ENCODE measurements around the gene GRM8.

The GRM8 gene

DNA sequence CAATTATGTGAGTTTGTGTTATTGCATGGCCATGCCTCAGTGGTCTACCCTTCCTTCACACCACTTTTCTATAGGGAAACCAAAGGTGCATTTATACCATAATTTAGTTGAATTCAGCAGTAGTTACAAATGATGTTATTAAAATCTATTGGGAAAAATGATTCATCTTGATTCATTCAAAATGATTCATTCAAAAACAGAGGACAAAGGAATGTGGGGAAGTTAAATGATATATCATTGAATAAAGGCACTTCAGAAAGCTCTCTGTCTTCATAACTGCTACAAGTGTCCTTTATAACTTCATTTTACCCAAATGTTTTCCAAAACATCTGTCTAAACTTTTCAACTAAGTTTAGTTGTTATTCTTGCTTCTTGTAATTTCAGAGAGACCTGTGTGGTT lies 722.9 kb downstream of the GRM8 start:
- Histone ChIP-seq H3K4me1 (ENCODE audit: control insufficient read depth, insufficient read depth, low read length) (no peaks in the 10 kb centered on the region), H3K27ac (ENCODE audit: low read length) (no peak overlapping the region), H3K27me3 (ENCODE audit: control insufficient read depth, insufficient read depth, low read length) (no peaks in the 10 kb centered on the region), H3K9me3 (ENCODE audit: control insufficient read depth, insufficient read depth, low read length) (no peaks in the 10 kb centered on the region), H3K36me3 (ENCODE audit: control insufficient read depth, insufficient read depth, low read length) (no peaks in the 10 kb centered on the region), H3K4me3 (ENCODE audit: low read length) (no peak overlapping the region)
- no peak for DNase-seq (ENCODE audit: low read depth, low spot score)

DNA sequence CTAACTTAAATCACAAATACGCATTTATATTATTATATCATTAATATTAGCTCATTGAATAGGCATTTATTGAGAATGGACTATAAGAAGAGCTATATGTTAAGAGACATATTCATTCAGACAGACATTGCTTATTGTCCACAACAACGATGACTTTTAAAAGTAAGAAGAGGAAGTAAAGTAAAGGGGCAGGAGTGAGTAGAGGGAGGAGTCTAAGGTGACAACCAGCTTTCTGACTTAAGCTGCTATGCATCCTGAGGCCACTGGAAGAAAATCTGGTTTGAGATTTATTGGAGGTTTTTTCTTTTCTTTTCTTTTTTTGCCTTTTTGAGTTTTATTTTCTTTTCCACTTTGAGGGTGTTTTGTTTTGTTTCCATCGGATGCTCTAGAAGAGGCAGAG lies 723.5 kb downstream of the GRM8 start:
- Histone ChIP-seq H3K9me3 (ENCODE audit: control insufficient read depth, insufficient read depth, low read length) (no peaks in the 10 kb centered on the region), H3K4me1 (ENCODE audit: control insufficient read depth, insufficient read depth, low read length) (no peaks in the 10 kb centered on the region), H3K27ac (ENCODE audit: low read length) (no peak overlapping the region), H3K4me3 (ENCODE audit: low read length) (no peak overlapping the region), H3K36me3 (ENCODE audit: control insufficient read depth, insufficient read depth, low read length) (no peaks in the 10 kb centered on the region), H3K27me3 (ENCODE audit: control insufficient read depth, insufficient read depth, low read length) (no peaks in the 10 kb centered on the region)
- WGBS (ENCODE audit: insufficient coverage, insufficient read length) = no CpG with 5 or more reads among the region's 3 CpGs
- no peak for DNase-seq (ENCODE audit: low read depth, low spot score)

DNA sequence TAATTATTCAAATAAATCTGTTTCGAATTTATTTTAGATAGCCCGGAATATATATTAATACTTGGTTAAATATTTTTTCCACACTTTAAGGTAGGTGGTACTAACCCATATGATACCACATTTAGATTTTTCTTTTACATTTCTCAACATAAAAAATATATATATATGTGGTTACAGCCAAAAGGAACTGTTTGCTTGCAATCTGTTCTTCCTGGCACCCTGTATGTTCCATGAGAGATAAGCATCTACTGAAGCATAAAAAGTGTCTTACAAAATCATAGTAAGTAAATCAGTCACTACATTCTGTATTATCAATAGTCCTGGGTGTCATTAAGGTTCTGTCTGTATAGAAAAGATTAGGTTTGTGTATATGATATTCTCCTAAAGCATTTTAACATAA lies 726.8 kb downstream of the GRM8 start:
- Histone ChIP-seq H3K36me3 (ENCODE audit: control insufficient read depth, insufficient read depth, low read length) (no peaks in the 10 kb centered on the region), H3K9me3 (ENCODE audit: control insufficient read depth, insufficient read depth, low read length) (no peaks in the 10 kb centered on the region), H3K4me1 (ENCODE audit: control insufficient read depth, insufficient read depth, low read length) (no peaks in the 10 kb centered on the region), H3K27me3 (ENCODE audit: control insufficient read depth, insufficient read depth, low read length) (no peaks in the 10 kb centered on the region), H3K27ac (ENCODE audit: low read length) (no peak overlapping the region), H3K4me3 (ENCODE audit: low read length) (no peak overlapping the region)
- WGBS (ENCODE audit: insufficient coverage, insufficient read length) = no CpG with 5 or more reads among the region's 2 CpGs
- DNase-seq (ENCODE audit: low read depth, low spot score) = no peak

DNA sequence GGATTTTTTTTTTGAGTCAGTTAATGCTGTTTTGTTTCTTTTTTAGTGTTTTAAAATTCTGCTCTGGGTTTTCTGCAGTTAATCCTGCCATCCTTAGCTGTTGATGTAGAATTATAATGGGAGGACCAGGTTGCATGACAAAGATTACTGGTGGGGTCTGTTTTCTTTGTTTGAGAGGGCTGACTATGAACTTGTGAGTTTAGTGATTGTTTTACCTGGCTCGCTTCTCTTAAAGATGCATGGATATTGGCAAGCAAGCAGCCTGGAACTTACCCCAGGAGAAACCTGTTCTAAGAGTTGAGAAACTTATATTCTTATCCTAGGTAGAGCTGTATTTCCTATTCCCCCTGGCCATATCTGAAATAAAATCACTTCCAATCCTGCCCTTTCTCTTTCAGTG lies 727.8 kb downstream of the GRM8 start:
- Histone ChIP-seq H3K9me3 (ENCODE audit: control insufficient read depth, insufficient read depth, low read length) (no peaks in the 10 kb centered on the region), H3K27me3 (ENCODE audit: control insufficient read depth, insufficient read depth, low read length) (no peaks in the 10 kb centered on the region), H3K36me3 (ENCODE audit: control insufficient read depth, insufficient read depth, low read length) (no peaks in the 10 kb centered on the region), H3K4me1 (ENCODE audit: control insufficient read depth, insufficient read depth, low read length) (no peaks in the 10 kb centered on the region), H3K27ac (ENCODE audit: low read length) (no peak overlapping the region), H3K4me3 (ENCODE audit: low read length) (no peak overlapping the region)
- no peak for DNase-seq (ENCODE audit: low read depth, low spot score)
- WGBS (ENCODE audit: insufficient coverage, insufficient read length) = no CpG with 5 or more reads among the region's 1 CpG

DNA sequence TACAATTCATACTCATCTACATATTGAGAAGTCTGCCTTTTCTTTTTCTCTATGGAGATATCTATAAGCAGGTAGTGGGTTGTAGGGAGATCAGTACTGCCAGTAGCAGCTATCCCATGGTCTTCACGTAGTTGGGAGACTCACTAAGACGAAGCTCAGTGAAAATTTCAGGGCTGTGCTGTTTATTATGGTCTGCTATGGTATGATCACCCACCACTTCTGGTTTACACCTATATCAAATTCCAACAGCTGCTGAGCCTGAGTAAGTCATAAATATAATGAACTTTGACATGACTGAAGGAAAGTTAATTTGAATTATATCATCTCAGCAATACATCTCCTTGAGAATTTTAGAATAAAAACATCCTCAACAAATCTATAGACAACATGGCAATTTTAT lies 741.7 kb downstream of the GRM8 start:
- no peak for DNase-seq (ENCODE audit: low read depth, low spot score)
- H3K4me1 ChIP-seq (ENCODE audit: control insufficient read depth, insufficient read depth, low read length) = no peaks in the 10 kb centered on the region
- no CpG with 5 or more reads among the region's 2 CpGs for WGBS (ENCODE audit: insufficient coverage, insufficient read length)

DNA sequence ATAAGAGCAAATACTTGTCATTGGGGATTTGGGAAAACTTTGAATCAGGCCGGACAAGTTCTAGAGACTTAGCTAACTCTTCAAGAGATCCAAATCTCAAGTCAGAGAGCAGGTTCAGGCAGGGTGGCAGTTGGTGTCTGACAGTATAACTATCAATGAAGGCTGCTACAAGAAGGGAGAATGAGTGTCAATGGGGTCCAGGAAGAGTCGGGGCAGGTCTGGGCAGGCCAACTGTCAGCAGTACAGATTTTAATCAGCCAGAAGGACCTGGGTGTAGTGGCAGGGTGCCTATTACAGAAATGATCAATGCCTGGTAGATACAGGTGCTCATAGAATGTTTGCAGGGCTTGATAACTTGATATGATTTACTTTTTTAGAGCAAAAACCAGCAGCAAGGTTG lies 751.1 kb downstream of the GRM8 start:
- Histone ChIP-seq H3K36me3 (ENCODE audit: control insufficient read depth, insufficient read depth, low read length) (no peaks in the 10 kb centered on the region), H3K9me3 (ENCODE audit: control insufficient read depth, insufficient read depth, low read length) (no peaks in the 10 kb centered on the region), H3K27me3 (ENCODE audit: control insufficient read depth, insufficient read depth, low read length) (no peaks in the 10 kb centered on the region), H3K4me3 (ENCODE audit: low read length) (no peak overlapping the region), H3K4me1 (ENCODE audit: control insufficient read depth, insufficient read depth, low read length) (no peaks in the 10 kb centered on the region), H3K27ac (ENCODE audit: low read length) (no peak overlapping the region)
- no CpG with 5 or more reads among the region's 2 CpGs for WGBS (ENCODE audit: insufficient coverage, insufficient read length)
- no peak for DNase-seq (ENCODE audit: low read depth, low spot score)

More for the DNA sequence above, 741.7 kb downstream of the GRM8 start:
- H3K27me3 ChIP-seq (ENCODE audit: control insufficient read depth, insufficient read depth, low read length) = no peaks in the 10 kb centered on the region
- H3K4me3 ChIP-seq (ENCODE audit: low read length) = no peak overlapping the region
- H3K27ac ChIP-seq (ENCODE audit: low read length) = no peak overlapping the region
- no peaks in the 10 kb centered on the region for H3K9me3 ChIP-seq (ENCODE audit: control insufficient read depth, insufficient read depth, low read length)
- no peaks in the 10 kb centered on the region for H3K36me3 ChIP-seq (ENCODE audit: control insufficient read depth, insufficient read depth, low read length)

DNA sequence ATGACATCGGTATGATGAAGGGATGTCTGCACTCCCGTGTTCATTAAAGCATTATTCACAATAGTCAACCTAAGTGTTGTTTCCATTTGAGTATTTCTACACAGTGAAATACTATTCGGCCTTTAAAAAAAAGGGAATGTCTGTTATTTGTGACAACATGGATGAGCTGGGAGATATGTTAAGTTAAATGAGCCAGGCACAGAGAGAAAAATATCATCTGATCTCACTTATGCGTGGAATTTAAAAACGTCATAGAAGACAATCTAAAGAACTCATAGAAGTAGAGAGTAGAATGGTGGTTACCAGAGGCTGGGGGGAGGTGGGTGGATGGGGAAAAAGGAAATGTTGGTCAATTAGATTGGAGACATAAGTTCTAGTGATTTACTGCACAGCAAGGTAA lies 753.3 kb downstream of the GRM8 start:
- no peaks in the 10 kb centered on the region for H3K4me1 ChIP-seq (ENCODE audit: control insufficient read depth, insufficient read depth, low read length)
- no peak for DNase-seq (ENCODE audit: low read depth, low spot score)
- H3K36me3 ChIP-seq (ENCODE audit: control insufficient read depth, insufficient read depth, low read length) = no peaks in the 10 kb centered on the region
- no CpG with 5 or more reads among the region's 5 CpGs for WGBS (ENCODE audit: insufficient coverage, insufficient read length)
- no peak overlapping the region for H3K4me3 ChIP-seq (ENCODE audit: low read length)
- H3K27me3 ChIP-seq (ENCODE audit: control insufficient read depth, insufficient read depth, low read length) = no peaks in the 10 kb centered on the region
- no peaks in the 10 kb centered on the region for H3K9me3 ChIP-seq (ENCODE audit: control insufficient read depth, insufficient read depth, low read length)
- H3K27ac ChIP-seq (ENCODE audit: low read length) = no peak overlapping the region

DNA sequence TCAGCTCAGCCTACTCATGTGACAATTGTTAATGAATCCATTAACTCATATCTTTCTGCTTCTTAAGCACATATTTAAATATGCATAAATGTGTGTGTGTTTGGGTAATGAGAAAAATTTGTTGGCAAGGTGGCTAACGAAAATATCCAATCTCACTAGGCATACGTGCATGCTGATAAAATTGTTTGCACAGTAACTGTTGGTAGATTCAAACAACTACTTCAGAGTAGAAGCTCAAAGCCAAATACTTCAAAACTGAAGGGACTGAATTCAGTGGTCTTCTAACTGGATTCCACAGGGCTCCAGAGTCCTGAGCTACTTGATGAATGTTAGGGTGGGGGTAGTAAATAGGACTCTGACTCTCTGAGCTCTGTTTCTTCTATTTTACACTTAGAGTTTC lies 757.0 kb downstream of the GRM8 start:
- DNase-seq (ENCODE audit: low read depth, low spot score) = no peak
- no CpG with 5 or more reads among the region's 2 CpGs for WGBS (ENCODE audit: insufficient coverage, insufficient read length)
- Histone ChIP-seq H3K4me3 (ENCODE audit: low read length) (no peak overlapping the region), H3K4me1 (ENCODE audit: control insufficient read depth, insufficient read depth, low read length) (no peaks in the 10 kb centered on the region), H3K27me3 (ENCODE audit: control insufficient read depth, insufficient read depth, low read length) (no peaks in the 10 kb centered on the region), H3K27ac (ENCODE audit: low read length) (no peak overlapping the region), H3K36me3 (ENCODE audit: control insufficient read depth, insufficient read depth, low read length) (no peaks in the 10 kb centered on the region), H3K9me3 (ENCODE audit: control insufficient read depth, insufficient read depth, low read length) (no peaks in the 10 kb centered on the region)

DNA sequence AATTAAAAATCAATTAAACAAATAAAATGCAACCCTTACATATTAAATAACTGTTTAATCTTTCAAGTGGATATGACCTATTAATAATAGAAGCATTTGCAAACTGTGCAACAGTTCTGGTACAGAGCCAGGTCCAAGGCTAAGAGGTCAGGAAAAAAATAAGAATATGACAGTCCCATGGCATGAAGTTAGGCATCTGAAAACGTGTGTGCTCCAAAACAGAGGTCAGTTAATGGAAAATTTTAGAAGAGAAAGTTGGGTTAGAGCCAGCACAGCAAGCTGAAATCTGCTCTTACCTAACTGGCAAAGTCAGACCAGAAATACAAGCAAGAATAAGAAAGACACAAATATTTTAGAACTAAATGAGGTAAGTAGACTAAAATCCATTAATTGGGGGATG lies 757.7 kb downstream of the GRM8 start:
- Histone ChIP-seq H3K9me3 (ENCODE audit: control insufficient read depth, insufficient read depth, low read length) (no peaks in the 10 kb centered on the region), H3K4me3 (ENCODE audit: low read length) (no peak overlapping the region), H3K4me1 (ENCODE audit: control insufficient read depth, insufficient read depth, low read length) (no peaks in the 10 kb centered on the region), H3K27me3 (ENCODE audit: control insufficient read depth, insufficient read depth, low read length) (no peaks in the 10 kb centered on the region), H3K27ac (ENCODE audit: low read length) (no peak overlapping the region), H3K36me3 (ENCODE audit: control insufficient read depth, insufficient read depth, low read length) (no peaks in the 10 kb centered on the region)
- no peak for DNase-seq (ENCODE audit: low read depth, low spot score)
- no CpG with 5 or more reads among the region's 1 CpG for WGBS (ENCODE audit: insufficient coverage, insufficient read length)

DNA sequence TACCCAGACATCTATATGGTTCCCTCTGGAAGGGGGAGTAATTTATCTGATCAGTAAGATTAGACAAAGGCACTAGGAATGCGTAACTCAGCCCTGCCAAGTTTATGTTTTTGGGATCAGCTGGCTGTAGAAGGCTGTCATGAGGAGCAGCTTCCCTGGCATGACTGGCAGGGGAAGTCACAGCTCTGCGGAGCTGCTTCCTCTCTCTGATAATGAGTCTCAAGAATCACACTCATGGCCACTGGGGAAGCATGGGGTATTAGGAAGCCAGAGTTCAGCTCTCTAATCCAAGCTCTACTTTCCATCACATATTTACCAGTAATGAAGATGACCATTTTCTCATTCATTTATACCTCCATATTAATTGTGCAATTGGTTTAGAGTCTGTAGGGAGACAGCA lies 758.9 kb downstream of the GRM8 start:
- H3K36me3 ChIP-seq (ENCODE audit: control insufficient read depth, insufficient read depth, low read length) = no peaks in the 10 kb centered on the region
- H3K4me3 ChIP-seq (ENCODE audit: low read length) = no peak overlapping the region
- no peaks in the 10 kb centered on the region for H3K9me3 ChIP-seq (ENCODE audit: control insufficient read depth, insufficient read depth, low read length)
- H3K27ac ChIP-seq (ENCODE audit: low read length) = no peak overlapping the region
- DNase-seq (ENCODE audit: low read depth, low spot score) = no peak
- WGBS (ENCODE audit: insufficient coverage, insufficient read length) = no CpG with 5 or more reads among the region's 2 CpGs
- H3K27me3 ChIP-seq (ENCODE audit: control insufficient read depth, insufficient read depth, low read length) = no peaks in the 10 kb centered on the region
- H3K4me1 ChIP-seq (ENCODE audit: control insufficient read depth, insufficient read depth, low read length) = no peaks in the 10 kb centered on the region

DNA sequence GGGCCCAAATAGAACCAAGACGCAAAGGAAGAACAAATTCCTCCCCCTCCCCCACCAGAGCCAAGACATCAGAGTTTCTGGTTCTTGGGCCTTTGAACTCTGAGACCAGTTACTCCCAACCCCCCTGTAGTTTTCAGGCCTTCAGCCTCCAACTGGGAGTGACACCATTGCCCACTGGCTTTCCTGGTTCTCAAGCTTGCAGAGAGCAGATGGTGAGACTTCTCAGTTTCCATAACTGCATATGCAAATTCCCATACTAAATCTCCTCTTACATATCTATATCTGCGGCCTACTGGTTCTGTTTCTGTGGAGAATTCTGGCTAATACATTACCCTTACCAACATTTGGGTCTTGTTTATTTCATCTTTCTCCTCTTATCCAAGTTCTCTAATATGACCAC lies 762.9 kb downstream of the GRM8 start:
- H3K4me3 ChIP-seq (ENCODE audit: low read length) = no peak overlapping the region
- no peak overlapping the region for H3K27ac ChIP-seq (ENCODE audit: low read length)
- H3K36me3 ChIP-seq (ENCODE audit: control insufficient read depth, insufficient read depth, low read length) = no peaks in the 10 kb centered on the region
- H3K4me1 ChIP-seq (ENCODE audit: control insufficient read depth, insufficient read depth, low read length) = no peaks in the 10 kb centered on the region
- DNase-seq (ENCODE audit: low read depth, low spot score) = no peak
- no peaks in the 10 kb centered on the region for H3K27me3 ChIP-seq (ENCODE audit: control insufficient read depth, insufficient read depth, low read length)
- no CpG with 5 or more reads among the region's 2 CpGs for WGBS (ENCODE audit: insufficient coverage, insufficient read length)
- no peaks in the 10 kb centered on the region for H3K9me3 ChIP-seq (ENCODE audit: control insufficient read depth, insufficient read depth, low read length)

Data from iPS DF 6.9 (cell line).